Neural cell (in vitro differentiated cells): ENCODE data around the gene ME3. TPM values are rescaled to one million over a fixed set of nuclear protein-coding genes. Genes with fewer than 3 reads are reported as not detected.

Source experiments
- H2AFZ ChIP-seq: fragments of 200-600, 300-800 bp; sonication (generic), shearing (Covaris generic); 2 replicates; pipeline ENCODE4 v1.6.0; 2014; ENCODE audit warnings: low read depth, mild to moderate bottlenecking, antibody characterized with exemption, low read length, moderate library complexity
- H3F3A ChIP-seq: fragments of 200-600 bp; shearing (Covaris generic); 2 replicates; pipeline ENCODE4 v1.6.1; 2016; ENCODE audit warnings: mild to moderate bottlenecking, moderate library complexity, mixed read lengths, antibody characterized with exemption, low read length; ENCODE audit not compliant: insufficient read depth, poor library complexity, severe bottlenecking
- H3K27ac ChIP-seq: fragments of 200-600, 300-800 bp; sonication (generic), shearing (Covaris generic); 2 replicates; pipeline ENCODE4 v1.5.1; 2014; ENCODE audit warnings: mild to moderate bottlenecking, low read length, moderate library complexity
- H3K27me3 ChIP-seq: fragments of 300-800, 200-600 bp; sonication (generic), shearing (Covaris generic); 2 replicates; pipeline ENCODE4 v1.6.0; 2014; ENCODE audit warnings: mild to moderate bottlenecking, low read depth, low read length, moderate library complexity; ENCODE audit not compliant: insufficient read depth
- H3K36me3 ChIP-seq: fragments of 300-800, 200-600 bp; sonication (generic), shearing (Covaris generic); 2 replicates; pipeline ENCODE4 v1.5.1; 2014; ENCODE audit warnings: mild to moderate bottlenecking, antibody characterized with exemption, low read length, moderate library complexity; ENCODE audit not compliant: insufficient read depth
- H3K4me2 ChIP-seq: fragments of 300-800, 200-600 bp; sonication (generic), shearing (Covaris generic); 2 replicates; pipeline ENCODE4 v1.6.0; 2014; ENCODE audit warnings: mild to moderate bottlenecking, low read length
- H3K4me3 ChIP-seq: fragments of 300-800, 200-600 bp; sonication (generic), shearing (Covaris generic); 2 replicates; pipeline ENCODE4 v1.5.1; 2014; ENCODE audit warnings: mild to moderate bottlenecking, low read length, moderate library complexity
- H3K79me2 ChIP-seq: fragments of 200-600 bp; shearing (Covaris generic); replicated peaks from 2 replicates; pipeline ENCODE4 v1.6.0; 2014; ENCODE audit warnings: mild to moderate bottlenecking, low read length, moderate library complexity; ENCODE audit not compliant: insufficient read depth
- H3K9ac ChIP-seq: fragments of 300-800, 200-600 bp; sonication (generic), shearing (Covaris generic); 2 replicates; pipeline ENCODE4 v1.6.1; 2016; ENCODE audit warnings: mild to moderate bottlenecking, low read length, mixed read lengths
- H3K9me2 ChIP-seq: fragments of 200-600 bp; shearing (Covaris generic); 2 replicates; pipeline ENCODE4 v1.6.1; 2016; ENCODE audit warnings: mild to moderate bottlenecking, low read length, mixed read lengths; ENCODE audit not compliant: insufficient read depth
- H3K9me3 ChIP-seq: fragments of 200-600, 300-800 bp; sonication (generic), shearing (Covaris generic); 2 replicates; pipeline ENCODE4 v1.6.1; 2016; ENCODE audit warnings: mild to moderate bottlenecking, mixed run types, low read length, moderate library complexity, mixed read lengths
- H4K20me1 ChIP-seq: fragments of 200-600 bp; shearing (Covaris generic); 2 replicates; pipeline ENCODE4 v1.6.1; 2016; ENCODE audit warnings: mild to moderate bottlenecking, mixed run types; ENCODE audit not compliant: insufficient read depth
- EP300 ChIP-seq: fragments of 450-650 bp; conservative IDR thresholded peaks from 2 replicates; pipeline ENCODE4 v1.6.1; 2014; ENCODE audit warnings: antibody characterized with exemption, mild to moderate bottlenecking, moderate library complexity; ENCODE audit not compliant: poor library complexity, severe bottlenecking
- EZH2 ChIP-seq: fragments of 200-600, 300-800 bp; shearing (Covaris generic), sonication (generic); IDR thresholded peaks from 2 replicates; pipeline ENCODE4 v1.6.1; 2014; ENCODE audit warnings: antibody characterized with exemption, low read length, borderline replicate concordance, mild to moderate bottlenecking; ENCODE audit not compliant: insufficient read depth, poor library complexity, severe bottlenecking
- MXI1 ChIP-seq: fragments of 450-650 bp; conservative IDR thresholded peaks from 2 replicates; pipeline ENCODE4 v1.6.1; 2014; ENCODE audit warnings: antibody characterized with exemption, mild to moderate bottlenecking; ENCODE audit not compliant: poor library complexity, severe bottlenecking
- POLR2AphosphoS5 ChIP-seq: IDR thresholded peaks from 2 replicates; pipeline ENCODE4 v1.6.1; 2012
- RAD21 ChIP-seq: fragments of 450-650 bp; conservative IDR thresholded peaks from 2 replicates; pipeline ENCODE4 v1.6.1; 2014; ENCODE audit warnings: antibody characterized with exemption, mild to moderate bottlenecking, moderate library complexity
- SMC3 ChIP-seq: fragments of 450-650 bp; conservative IDR thresholded peaks from 2 replicates; pipeline ENCODE4 v1.6.1; 2014; ENCODE audit warnings: antibody characterized with exemption, mild to moderate bottlenecking, moderate library complexity; ENCODE audit not compliant: poor library complexity
- TAF1 ChIP-seq: IDR thresholded peaks from 2 replicates; pipeline ENCODE4 v1.6.1; 2012; ENCODE audit warnings: low read depth
- polyA plus RNA-seq: library from polyadenylated mRNA; depleted of rRNA; stranded (reverse); fragments of >200 nt; gene quantifications from 2 replicates; pipeline ENCODE4 v1.2.3, GENCODE V29; 2014
- TF ChIP-seq, protein P1 (sequence below): IDR thresholded peaks from 2 replicates; pipeline ENCODE4 v1.6.1; 2012; ENCODE audit warnings: borderline replicate concordance
- TF ChIP-seq, protein P2 (sequence below): fragments of 450-650 bp; IDR thresholded peaks from 2 replicates; pipeline ENCODE4 v1.5.1; 2014; ENCODE audit warnings: antibody characterized with exemption, mild to moderate bottlenecking, moderate library complexity; ENCODE audit not compliant: poor library complexity, severe bottlenecking

The ME3 gene
- polyA plus RNA-seq, 1 donor from 2014 or later = 2.1 TPM

DNA sequence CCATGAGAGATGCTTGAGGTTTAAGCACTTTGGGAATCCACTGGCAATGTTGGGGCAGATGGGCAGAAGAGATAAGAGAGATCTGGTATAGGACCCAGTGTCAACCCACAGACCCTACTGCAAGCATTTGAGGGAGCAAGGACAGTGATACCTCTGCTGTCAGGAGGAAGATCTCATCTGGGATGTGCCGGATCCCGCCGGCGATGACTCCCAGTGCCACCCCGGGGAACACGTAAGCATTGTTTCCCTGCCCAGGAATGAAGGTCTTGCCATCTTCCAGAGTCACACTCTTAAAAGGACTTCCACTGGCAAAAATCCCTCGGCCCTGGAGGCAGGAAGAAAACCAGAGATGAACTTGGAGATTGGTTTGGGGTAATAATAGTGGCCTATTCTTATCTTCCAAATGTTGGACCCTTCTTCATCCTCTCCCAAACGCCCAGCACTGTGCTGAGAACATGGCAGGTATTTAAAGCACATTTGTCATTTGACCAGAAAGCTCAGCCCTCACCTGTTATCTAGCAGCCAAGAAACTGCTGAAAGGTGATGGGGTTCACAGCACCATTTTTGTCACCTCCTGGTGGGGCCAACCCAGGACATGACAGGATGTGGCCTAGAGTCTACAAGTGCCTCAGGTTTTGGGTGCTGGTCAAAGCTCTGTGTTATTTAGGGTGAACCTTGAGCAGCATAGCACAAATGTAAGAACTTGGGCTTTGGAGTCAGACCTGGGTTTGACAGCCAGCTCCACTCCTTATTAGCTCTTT lies 226.1 kb downstream of the ME3 start (continued):
- no peak for TF ChIP-seq SMC3

DNA sequence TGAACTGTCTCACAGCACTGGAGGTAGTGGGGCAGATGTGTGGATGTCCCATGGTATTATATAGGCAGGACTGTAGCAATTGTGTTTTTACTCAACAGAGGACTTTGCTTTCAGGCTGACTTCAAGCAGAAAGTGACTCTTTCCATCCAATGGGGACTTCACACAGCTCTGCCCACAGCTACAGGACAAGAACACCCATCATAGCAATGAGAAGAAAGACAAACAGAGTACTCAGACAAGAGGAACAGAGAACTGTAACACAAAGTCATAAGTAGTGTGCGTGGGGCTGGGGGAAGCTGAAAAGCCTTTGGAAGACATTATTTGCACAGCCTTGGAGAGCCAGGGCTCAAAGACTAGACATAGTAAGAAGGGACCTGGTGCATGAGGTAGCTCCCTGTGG lies 227.4 kb downstream of the ME3 start:
- Histone ChIP-seq H3K27ac (no peak overlapping the region), H2AFZ (no peak overlapping the region), H3K9me3 (no peaks in the 10 kb centered on the region), H3K36me3 (no peaks in the 10 kb centered on the region), H3K4me3 (no peak overlapping the region), H3F3A (no peaks in the 10 kb centered on the region), H3K4me2 (no peak overlapping the region), H3K79me2 (no peaks in the 10 kb centered on the region), H3K27me3 (no peaks in the 10 kb centered on the region), H3K9ac (no peak overlapping the region), H4K20me1 (no peaks in the 10 kb centered on the region), H3K9me2 (no peaks in the 10 kb centered on the region)
- TF ChIP-seq POLR2AphosphoS5 (no peak), RAD21 (no peak), EZH2 (no peak), EP300 (no peak), SMC3 (no peak), TAF1 (no peak), MXI1 (no peak)
- TF ChIP-seq, protein P1, sequence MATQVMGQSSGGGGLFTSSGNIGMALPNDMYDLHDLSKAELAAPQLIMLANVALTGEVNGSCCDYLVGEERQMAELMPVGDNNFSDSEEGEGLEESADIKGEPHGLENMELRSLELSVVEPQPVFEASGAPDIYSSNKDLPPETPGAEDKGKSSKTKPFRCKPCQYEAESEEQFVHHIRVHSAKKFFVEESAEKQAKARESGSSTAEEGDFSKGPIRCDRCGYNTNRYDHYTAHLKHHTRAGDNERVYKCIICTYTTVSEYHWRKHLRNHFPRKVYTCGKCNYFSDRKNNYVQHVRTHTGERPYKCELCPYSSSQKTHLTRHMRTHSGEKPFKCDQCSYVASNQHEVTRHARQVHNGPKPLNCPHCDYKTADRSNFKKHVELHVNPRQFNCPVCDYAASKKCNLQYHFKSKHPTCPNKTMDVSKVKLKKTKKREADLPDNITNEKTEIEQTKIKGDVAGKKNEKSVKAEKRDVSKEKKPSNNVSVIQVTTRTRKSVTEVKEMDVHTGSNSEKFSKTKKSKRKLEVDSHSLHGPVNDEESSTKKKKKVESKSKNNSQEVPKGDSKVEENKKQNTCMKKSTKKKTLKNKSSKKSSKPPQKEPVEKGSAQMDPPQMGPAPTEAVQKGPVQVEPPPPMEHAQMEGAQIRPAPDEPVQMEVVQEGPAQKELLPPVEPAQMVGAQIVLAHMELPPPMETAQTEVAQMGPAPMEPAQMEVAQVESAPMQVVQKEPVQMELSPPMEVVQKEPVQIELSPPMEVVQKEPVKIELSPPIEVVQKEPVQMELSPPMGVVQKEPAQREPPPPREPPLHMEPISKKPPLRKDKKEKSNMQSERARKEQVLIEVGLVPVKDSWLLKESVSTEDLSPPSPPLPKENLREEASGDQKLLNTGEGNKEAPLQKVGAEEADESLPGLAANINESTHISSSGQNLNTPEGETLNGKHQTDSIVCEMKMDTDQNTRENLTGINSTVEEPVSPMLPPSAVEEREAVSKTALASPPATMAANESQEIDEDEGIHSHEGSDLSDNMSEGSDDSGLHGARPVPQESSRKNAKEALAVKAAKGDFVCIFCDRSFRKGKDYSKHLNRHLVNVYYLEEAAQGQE = no peak
- TF ChIP-seq, protein P2, sequence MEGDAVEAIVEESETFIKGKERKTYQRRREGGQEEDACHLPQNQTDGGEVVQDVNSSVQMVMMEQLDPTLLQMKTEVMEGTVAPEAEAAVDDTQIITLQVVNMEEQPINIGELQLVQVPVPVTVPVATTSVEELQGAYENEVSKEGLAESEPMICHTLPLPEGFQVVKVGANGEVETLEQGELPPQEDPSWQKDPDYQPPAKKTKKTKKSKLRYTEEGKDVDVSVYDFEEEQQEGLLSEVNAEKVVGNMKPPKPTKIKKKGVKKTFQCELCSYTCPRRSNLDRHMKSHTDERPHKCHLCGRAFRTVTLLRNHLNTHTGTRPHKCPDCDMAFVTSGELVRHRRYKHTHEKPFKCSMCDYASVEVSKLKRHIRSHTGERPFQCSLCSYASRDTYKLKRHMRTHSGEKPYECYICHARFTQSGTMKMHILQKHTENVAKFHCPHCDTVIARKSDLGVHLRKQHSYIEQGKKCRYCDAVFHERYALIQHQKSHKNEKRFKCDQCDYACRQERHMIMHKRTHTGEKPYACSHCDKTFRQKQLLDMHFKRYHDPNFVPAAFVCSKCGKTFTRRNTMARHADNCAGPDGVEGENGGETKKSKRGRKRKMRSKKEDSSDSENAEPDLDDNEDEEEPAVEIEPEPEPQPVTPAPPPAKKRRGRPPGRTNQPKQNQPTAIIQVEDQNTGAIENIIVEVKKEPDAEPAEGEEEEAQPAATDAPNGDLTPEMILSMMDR = no peak

DNA sequence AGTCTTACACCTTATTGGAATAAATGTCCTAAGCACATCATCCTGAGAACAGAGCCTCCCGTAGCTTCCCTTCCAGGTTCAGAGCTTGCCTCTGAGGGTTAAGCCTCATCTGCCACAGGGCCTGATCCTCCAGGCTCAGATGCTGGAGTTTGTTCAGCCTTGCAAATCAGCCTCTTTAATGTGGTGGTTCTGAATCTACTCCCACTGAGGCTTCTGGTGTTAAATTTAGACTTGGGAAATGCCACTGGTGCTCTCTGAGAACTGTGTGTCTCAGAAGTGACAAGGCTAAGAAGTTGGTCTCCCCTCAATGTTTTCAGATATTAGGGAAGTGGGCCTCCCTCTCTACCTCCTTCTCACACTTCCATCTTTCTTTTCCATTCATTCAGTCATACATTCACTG lies 229.0 kb downstream of the ME3 start:
- Histone ChIP-seq H3K27me3 (no peaks in the 10 kb centered on the region), H3K9ac (no peak overlapping the region), H3K27ac (no peak overlapping the region), H3K9me3 (no peaks in the 10 kb centered on the region), H3K9me2 (no peaks in the 10 kb centered on the region), H3K4me3 (no peak overlapping the region), H3F3A (no peaks in the 10 kb centered on the region), H3K4me2 (no peak overlapping the region), H4K20me1 (no peaks in the 10 kb centered on the region), H3K36me3 (no peaks in the 10 kb centered on the region), H3K79me2 (no peaks in the 10 kb centered on the region), H2AFZ (no peak overlapping the region)
- TF ChIP-seq MXI1 (no peak), POLR2AphosphoS5 (no peak), RAD21 (no peak), EP300 (no peak), EZH2 (no peak)
- TF ChIP-seq, protein P1 = no peak
